Amniotic stem cell (primary cell): Measurements from ENCODE around the gene PTGDR2.

ENCODE experiments used
- DNase-seq: peaks from one replicate; lab custom pipeline; 2025; lab: John Stamatoyannopoulos, UW

PTGDR2 gene

GRCh38 chr11:60874421-60875365 is 18.9 kb upstream of the PTGDR2 start:
- DNase-seq = no peak

DNA sequence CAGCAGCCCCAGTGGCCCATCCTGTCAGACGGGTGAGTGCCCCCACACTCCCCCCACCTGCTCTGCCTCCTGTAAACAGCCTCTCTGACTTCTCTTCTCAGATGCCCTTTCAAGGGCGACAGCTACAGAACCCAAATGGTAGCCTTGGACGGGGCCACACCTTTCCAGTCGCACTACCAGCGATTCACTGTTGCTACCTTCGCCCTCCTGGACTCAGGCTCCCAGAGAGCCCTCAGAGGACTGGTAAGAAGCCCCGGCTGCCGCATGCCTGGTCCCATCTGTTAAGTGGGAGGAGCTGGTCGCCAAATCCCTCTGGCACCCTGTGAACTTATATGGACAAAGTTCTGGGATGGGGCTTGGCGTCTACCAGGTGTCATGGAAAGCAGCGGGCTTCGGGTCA is 17.8 kb upstream of the PTGDR2 start:
- no peak for DNase-seq

DNA sequence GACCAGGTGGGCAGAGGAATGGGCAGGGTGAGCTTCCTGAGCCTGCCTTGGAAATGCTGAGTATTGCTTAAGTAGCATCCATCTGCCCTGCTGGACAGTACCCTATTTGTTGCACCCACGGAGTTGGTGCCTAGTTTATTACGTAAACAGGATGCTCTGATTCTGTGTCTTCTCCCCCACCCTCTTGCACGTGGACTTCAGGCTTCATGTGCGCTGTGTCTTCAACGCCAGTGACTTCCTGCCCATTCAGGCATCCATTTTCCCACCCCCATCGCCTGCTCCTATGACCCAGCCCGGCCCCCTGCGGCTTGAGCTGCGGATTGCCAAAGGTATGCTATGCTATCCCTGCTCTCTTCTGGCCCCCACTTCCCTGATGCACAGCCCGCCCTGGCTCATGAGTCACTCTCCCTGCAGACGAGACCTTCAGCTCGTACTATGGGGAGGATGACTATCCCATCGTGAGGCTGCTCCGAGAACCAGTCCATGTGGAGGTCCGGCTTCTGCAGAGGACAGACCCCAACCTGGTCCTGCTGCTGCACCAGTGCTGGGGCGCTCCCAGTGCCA is 17.3 kb upstream of the PTGDR2 start:
- DNase-seq = no peak

DNA sequence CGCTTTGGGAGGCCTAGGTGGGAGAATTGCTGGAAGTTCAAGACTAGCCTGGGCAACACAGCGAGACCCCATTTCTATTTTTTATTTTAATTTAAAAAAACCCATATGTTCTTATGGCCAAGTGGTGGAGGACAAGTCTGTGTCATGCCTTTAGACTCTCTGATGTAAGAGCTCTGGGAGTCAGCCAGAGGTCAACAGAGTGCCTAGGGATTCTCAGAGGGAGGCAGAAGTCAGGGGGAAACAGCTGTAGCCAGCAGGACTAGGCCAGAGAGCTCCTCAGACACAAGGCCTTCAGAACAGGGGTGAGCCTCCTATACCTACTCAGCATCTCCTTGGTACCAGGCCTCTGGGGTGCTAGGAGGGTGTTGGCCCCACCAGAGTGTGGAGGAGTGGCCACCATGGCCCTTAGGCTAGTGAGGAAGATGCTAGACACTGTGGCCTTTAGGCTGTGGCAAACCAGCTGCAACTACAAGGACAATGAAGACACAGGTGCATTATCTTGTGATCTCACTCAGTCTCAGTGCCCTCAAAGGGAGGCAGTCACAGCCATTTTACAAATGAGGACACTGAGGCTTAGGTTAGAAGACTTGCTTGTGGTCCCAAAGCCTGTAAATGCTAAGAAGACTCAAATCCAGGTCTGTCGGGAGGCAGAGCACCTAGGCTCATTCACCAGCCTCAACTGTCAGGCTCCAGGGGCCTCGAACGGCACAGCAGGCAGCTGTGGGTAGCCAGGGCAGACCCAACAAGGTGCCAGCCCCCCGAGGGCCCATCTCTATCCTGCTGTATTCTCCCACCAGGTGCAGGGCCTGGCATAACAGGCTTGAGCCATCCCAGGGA is 16.6 kb upstream of the PTGDR2 start:
- DNase-seq = no peak

DNA sequence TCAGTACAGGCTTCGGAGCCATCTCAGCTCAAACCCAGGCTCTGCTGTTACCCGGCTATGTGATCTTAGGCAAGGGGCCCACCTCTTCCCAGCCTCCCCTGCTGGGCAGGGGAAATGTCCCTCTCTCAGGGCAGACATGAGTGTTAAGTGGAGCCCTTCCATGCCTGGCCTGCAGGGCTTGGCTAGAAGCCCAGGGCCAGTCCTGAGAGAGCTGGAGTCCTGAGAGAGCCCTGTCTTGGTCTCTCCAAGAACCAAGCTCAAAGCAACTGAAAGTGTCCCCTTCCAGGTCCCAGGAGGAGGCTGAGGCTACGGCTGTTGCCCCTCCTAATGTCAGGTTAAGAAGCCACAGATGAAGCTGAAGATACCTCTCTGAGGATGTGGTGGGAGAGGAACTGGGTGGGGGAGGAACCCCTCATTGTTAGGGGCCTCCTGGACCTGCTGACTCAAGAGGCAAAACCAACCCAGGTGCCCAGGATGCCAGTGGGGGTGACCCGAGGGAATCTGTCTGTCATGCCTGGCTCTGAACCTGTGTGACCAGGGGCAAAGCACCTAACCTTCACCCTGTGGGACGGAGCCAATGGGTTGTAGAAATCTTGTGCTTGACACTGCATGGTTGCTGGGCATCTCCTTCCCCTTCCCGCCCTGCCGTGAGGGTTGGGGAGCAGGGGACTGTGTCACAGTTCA is 15.8 kb upstream of the PTGDR2 start:
- DNase-seq = no peak

- DNase-seq = no peak
Measured at GRCh38 chr11:60870733-60871377, 15.1 kb upstream of the PTGDR2 start.

GRCh38 chr11:60870276-60870675 is 14.5 kb upstream of the PTGDR2 start:
- DNase-seq = no peak

DNA sequence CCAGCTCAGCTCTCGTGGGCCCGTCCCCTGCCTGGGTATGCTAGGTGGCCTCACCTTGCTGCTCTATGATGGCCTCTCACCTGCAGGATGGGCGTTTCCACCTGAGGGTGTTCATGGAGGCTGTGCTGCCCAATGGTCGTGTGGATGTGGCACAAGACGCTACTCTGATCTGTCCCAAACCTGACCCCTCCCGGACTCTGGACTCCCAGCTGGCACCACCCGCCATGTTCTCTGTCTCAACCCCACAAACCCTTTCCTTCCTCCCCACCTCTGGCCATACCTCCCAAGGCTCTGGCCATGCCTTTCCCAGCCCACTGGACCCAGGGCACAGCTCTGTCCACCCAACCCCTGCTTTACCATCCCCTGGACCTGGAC is 13.7 kb upstream of the PTGDR2 start:
- DNase-seq = no peak

DNA sequence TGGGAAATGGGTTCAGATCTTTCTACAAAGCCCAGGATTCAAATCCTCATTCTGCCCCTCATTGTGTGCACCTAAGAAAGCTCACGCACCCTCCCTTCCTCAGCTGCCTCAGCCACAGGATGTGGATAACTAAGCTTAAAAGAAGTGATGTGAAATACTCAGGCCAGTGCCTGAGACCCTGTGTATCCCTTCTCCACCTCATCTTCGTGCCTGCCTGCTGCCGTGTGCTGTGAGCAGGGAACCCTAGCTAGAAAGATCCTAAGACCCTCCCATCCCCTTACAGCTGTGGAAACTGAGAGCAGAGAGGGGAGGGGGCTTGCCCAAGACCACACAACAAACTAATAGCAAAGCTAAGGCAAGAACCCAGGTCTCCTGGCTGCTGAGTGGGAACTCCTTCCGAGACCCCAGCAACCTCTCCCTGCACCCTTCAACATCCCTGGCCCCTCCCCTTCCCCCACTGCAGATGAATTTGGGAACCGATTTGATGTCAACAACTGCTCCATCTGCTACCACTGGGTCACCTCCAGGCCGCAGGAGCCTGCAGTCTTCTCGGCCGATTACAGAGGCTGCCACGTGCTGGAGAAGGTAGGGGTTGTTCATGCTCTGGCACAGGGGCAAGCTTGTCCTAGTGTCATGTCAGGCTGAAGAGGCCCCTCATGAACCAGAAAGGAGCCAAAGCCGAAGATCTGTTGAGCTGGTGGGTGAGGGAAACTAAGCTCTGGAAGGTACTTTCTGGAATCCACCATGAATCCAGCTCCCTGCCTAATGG is 13.1 kb upstream of the PTGDR2 start:
- no peak for DNase-seq

DNA sequence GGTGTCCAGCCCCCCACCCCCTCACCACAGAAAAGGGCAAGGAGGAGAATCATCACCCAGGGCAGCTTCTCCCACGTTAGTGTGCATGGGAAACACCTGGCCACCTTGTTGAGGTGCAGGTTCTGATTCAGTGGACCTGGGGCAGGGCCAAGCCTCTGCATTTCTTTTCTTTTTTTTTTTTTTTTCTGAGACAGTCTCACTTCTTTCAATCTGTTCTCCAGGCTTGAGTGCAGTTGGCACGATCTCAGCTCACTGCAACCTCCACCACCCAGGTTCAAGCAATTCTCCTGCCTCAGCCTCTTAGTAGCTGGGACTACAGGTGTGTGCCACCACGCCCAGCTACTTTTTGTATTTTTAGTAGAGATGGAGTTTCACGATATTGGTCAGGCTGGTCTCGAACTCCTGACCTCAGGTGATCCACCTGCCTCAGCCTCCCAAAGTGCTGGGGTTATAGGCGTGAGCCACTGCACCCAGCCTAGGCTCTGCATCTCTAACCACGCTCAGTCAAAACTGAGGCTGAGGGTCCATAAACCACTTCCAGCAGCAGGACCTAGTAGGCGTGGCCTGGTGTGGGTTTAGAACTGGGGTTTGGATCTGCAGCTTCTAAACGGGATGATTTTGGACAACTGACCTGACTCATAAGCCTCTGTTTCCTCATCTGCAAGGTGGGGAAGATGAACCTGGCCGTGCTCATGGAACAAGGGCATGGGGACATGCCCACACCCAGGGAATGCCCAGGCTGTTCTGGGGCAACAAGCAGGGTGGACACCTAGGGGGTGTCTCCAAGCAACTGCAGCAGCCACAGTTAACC is 12.3 kb upstream of the PTGDR2 start:
- no peak for DNase-seq

- DNase-seq = no peak
Measured at GRCh38 chr11:60866911-60867870, 11.4 kb upstream of the PTGDR2 start, which contains the start of gene ZP1. TSS of gene ZP1 (plus strand) at chr11:60867542. CDS start at chr11:60867562, 20 bp downstream.

- DNase-seq = no peak
Measured at GRCh38 chr11:60864856-60865513, 9.2 kb upstream of the PTGDR2 start.

DNA sequence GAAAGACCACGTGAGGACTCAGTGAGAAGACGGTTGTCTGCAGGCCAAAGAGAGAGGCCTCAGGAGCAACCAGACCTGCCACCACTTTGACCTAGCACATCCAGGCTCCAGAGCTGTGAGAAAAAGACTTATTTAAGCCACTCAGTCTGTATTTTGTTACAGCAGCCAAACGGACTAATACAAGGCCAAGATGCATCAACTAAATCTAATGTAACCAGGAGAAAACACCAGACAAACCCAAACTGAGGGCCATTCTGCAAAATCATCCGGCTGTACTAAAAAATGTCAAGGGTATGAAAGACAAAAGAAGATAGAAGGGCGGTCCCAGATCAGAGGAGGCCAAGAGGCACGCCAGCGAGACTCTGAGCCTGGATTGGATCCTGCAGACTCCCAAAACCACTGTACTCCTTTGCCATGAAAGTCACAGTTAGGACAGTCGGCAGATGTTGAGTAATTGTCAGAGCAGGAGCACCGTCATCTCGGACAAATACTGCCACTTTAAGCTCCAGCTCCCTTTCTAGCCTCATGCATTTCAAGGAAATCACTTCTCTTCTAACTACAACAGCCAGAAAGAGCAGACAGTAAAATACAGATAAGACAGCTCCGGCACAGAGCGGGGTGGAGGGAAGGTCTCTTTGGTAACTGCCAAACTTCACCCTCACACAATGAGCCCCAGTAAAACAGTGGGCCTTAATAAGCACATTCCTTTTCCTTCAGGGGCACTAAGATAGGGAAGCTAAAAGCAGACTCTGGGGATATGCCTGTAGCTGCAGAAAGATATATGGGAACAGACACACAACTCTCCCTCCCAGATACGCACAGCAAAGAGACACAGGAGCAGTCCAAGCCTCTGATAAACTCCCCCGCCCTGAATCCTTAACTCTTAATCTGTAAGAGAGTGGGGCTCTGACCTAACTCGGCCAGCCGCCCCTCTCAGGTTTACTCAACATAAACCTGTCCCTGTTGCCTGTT is 8.1 kb upstream of the PTGDR2 start:
- DNase-seq = no peak

GRCh38 chr11:60862171-60862570 is 6.4 kb upstream of the PTGDR2 start:
- DNase-seq = no peak

GRCh38 chr11:60860943-60861342 is 5.2 kb upstream of the PTGDR2 start:
- no peak for DNase-seq

- no peak for DNase-seq
Measured at GRCh38 chr11:60859616-60860250, 4.0 kb upstream of the PTGDR2 start.
